ENCODE measurements around the gene ABHD3. TPM values are rescaled to one million over a fixed set of nuclear protein-coding genes. Genes with fewer than 3 reads are reported as not detected.
"Not testable (repeated sequence)": the region's sequence is repeated elsewhere in the genome, so short reads cannot be mapped to it uniquely, and the experiment has no call there.

The ABHD3 gene
- polyA plus RNA-seq, 6 donors from 2014 or later = 15.2 to 24.3 (median 19.3) TPM

- Mint-ChIP-seq H3K36me3 (peaks cover 8 to 16% of the 10 kb centered on the region in 2 donors), H3K4me3 (peak overlapping the region in 1 of 8 donors; percentile 31), H3K4me1 (peaks cover 6 to 14% (median 11%) of the 10 kb centered on the region in 3 donors)
- DNase-seq; H3K27ac Mint-ChIP-seq; H3K27me3 Mint-ChIP-seq; H3K9me3 Mint-ChIP-seq; ATAC-seq (ENCODE audit: low read depth in 2 of 2): not testable (repeated sequence)
Observed at GRCh38 chr18:21736926-21737325, 32.4 kb upstream of the ABHD3 start.

GRCh38 chr18:21735452-21736015 lies 31.0 kb upstream of the ABHD3 start:
- H3K36me3 Mint-ChIP-seq = peaks cover 8 to 16% of the 10 kb centered on the region in 2 donors
- DNase-seq = no peak
- H3K27ac Mint-ChIP-seq = no peak overlapping the region
- peaks cover 6 to 8% (median 7%) of the 10 kb centered on the region in 3 donors for H3K4me1 Mint-ChIP-seq
- peaks cover 2 to 10% (median 7%) of the 10 kb centered on the region in 7 donors for H3K9me3 Mint-ChIP-seq
- H3K4me3 Mint-ChIP-seq = no peak overlapping the region
- ATAC-seq (ENCODE audit: low read depth in 2 of 2) = no peak
- peaks cover 0 to 8% (median 0%) of the 10 kb centered on the region in 3 donors for H3K27me3 Mint-ChIP-seq

GRCh38 chr18:21733011-21733410 lies 28.4 kb upstream of the ABHD3 start:
- ATAC-seq (ENCODE audit: low read depth in 2 of 2) (no peak), DNase-seq (no peak)
- Mint-ChIP-seq H3K27ac (no peak overlapping the region), H3K36me3 (peaks cover 8 to 16% of the 10 kb centered on the region in 2 donors), H3K27me3 (peaks cover 0 to 8% (median 0%) of the 10 kb centered on the region in 3 donors), H3K4me3 (no peak overlapping the region), H3K4me1 (no peaks in the 10 kb centered on the region), H3K9me3 (peaks cover 2 to 10% (median 7%) of the 10 kb centered on the region in 7 donors)

- Mint-ChIP-seq H3K27ac (no peak overlapping the region), H3K9me3 (no peaks in the 10 kb centered on the region), H3K4me1 (no peaks in the 10 kb centered on the region), H3K27me3 (no peaks in the 10 kb centered on the region), H3K4me3 (no peak overlapping the region), H3K36me3 (no peaks in the 10 kb centered on the region)
- no peak for DNase-seq
- no peak for ATAC-seq (ENCODE audit: low read depth in 2 of 2)
Observed at GRCh38 chr18:21727702-21728101, 23.1 kb upstream of the ABHD3 start.

GRCh38 chr18:21725201-21725600 lies 20.6 kb upstream of the ABHD3 start:
- no peak overlapping the region for H3K4me3 Mint-ChIP-seq
- ATAC-seq (ENCODE audit: low read depth in 2 of 2) = no peak
- no peaks in the 10 kb centered on the region for H3K9me3 Mint-ChIP-seq
- no peaks in the 10 kb centered on the region for H3K27me3 Mint-ChIP-seq
- no peaks in the 10 kb centered on the region for H3K4me1 Mint-ChIP-seq
- no peak for DNase-seq
- no peak overlapping the region for H3K27ac Mint-ChIP-seq
- no peaks in the 10 kb centered on the region for H3K36me3 Mint-ChIP-seq

- Mint-ChIP-seq H3K9me3 (no peaks in the 10 kb centered on the region), H3K4me1 (no peaks in the 10 kb centered on the region), H3K27ac (no peak overlapping the region), H3K27me3 (no peaks in the 10 kb centered on the region), H3K4me3 (no peak overlapping the region), H3K36me3 (no peaks in the 10 kb centered on the region)
- no peak for ATAC-seq (ENCODE audit: low read depth in 2 of 2)
- DNase-seq = no peak
Observed at GRCh38 chr18:21722687-21723086, 18.1 kb upstream of the ABHD3 start.

GRCh38 chr18:21714474-21714873 lies 9.9 kb upstream of the ABHD3 start:
- Mint-ChIP-seq H3K27me3 (no peaks in the 10 kb centered on the region), H3K9me3 (peaks cover 0 to 12% (median 4%) of the 10 kb centered on the region in 7 donors), H3K4me3 (no peak overlapping the region), H3K27ac (peak overlapping the region in 1 of 6 donors; percentile 13), H3K36me3 (no peaks in the 10 kb centered on the region), H3K4me1 (peaks cover 0 to under 1% (median 0%) of the 10 kb centered on the region in 3 donors)
- ATAC-seq (ENCODE audit: low read depth in 2 of 2) = no peak
- no peak for DNase-seq

GRCh38 chr18:21707130-21707529 lies 2.6 kb upstream of the ABHD3 start:
- peaks cover 18 to 29% (median 23%) of the 10 kb centered on the region in 3 donors for H3K4me1 Mint-ChIP-seq
- not testable (repeated sequence) for DNase-seq; H3K36me3 Mint-ChIP-seq; H3K9me3 Mint-ChIP-seq; H3K27me3 Mint-ChIP-seq; ATAC-seq (ENCODE audit: low read depth in 2 of 2); H3K27ac Mint-ChIP-seq
- peak overlapping the region in 3 of 8 donors; percentile 0 to 48 (median 12) for H3K4me3 Mint-ChIP-seq

GRCh38 chr18:21706386-21706865 lies 1.9 kb upstream of the ABHD3 start:
- Mint-ChIP-seq H3K4me3 (peak overlapping the region in 1 of 8 donors; percentile 48), H3K9me3 (no peaks in the 10 kb centered on the region), H3K4me1 (peaks cover 18 to 29% (median 23%) of the 10 kb centered on the region in 3 donors), H3K36me3 (no peaks in the 10 kb centered on the region), H3K27me3 (no peaks in the 10 kb centered on the region), H3K27ac (no peak overlapping the region)
- no peak for DNase-seq
- ATAC-seq (ENCODE audit: low read depth in 2 of 2) = no peak

GRCh38 chr18:21703241-21703820 lies 1.2 kb downstream of the ABHD3 start:
- DNase-seq = no peak
- ATAC-seq (ENCODE audit: low read depth in 2 of 2) = peak; percentile 2 to 3
- peak overlapping the region; percentile 93 to 98 (median 96) for H3K27ac Mint-ChIP-seq
- no peaks in the 10 kb centered on the region for H3K27me3 Mint-ChIP-seq
- no peaks in the 10 kb centered on the region for H3K9me3 Mint-ChIP-seq
- no peaks in the 10 kb centered on the region for H3K36me3 Mint-ChIP-seq
- peak overlapping the region; percentile 94 to 99 (median 96) for H3K4me3 Mint-ChIP-seq
- H3K4me1 Mint-ChIP-seq = peaks cover 20 to 31% (median 23%) of the 10 kb centered on the region in 3 donors

- H3K4me3 Mint-ChIP-seq = peak overlapping the region in 7 of 8 donors; percentile 47 to 99 (median 96)
- no peak for DNase-seq
- ATAC-seq (ENCODE audit: low read depth in 2 of 2) = no peak
- peaks cover 0 to 5% of the 10 kb centered on the region in 2 donors for H3K36me3 Mint-ChIP-seq
- H3K27ac Mint-ChIP-seq = peak overlapping the region in 2 of 6 donors; percentile 47 to 95
- H3K9me3 Mint-ChIP-seq = no peaks in the 10 kb centered on the region
- H3K4me1 Mint-ChIP-seq = peaks cover 23 to 31% (median 23%) of the 10 kb centered on the region in 3 donors
- H3K27me3 Mint-ChIP-seq = no peaks in the 10 kb centered on the region
Observed at GRCh38 chr18:21702602-21703001, 2.0 kb downstream of the ABHD3 start.

- H3K27me3 Mint-ChIP-seq = no peaks in the 10 kb centered on the region
- H3K36me3 Mint-ChIP-seq = peaks cover 0 to 7% of the 10 kb centered on the region in 2 donors
- H3K4me1 Mint-ChIP-seq = peaks cover 23 to 31% (median 23%) of the 10 kb centered on the region in 3 donors
- DNase-seq (no peak), ATAC-seq (ENCODE audit: low read depth in 2 of 2) (no peak)
- H3K27ac Mint-ChIP-seq = no peak overlapping the region
- peak overlapping the region in 2 of 8 donors; percentile 16 to 96 for H3K4me3 Mint-ChIP-seq
- H3K9me3 Mint-ChIP-seq = no peaks in the 10 kb centered on the region
Observed at GRCh38 chr18:21701621-21702020, 3.0 kb downstream of the ABHD3 start.

- DNase-seq = no peak
Observed at GRCh38 chr18:21700528-21701075, 4.0 kb downstream of the ABHD3 start.

GRCh38 chr18:21693322-21693721 lies 11.3 kb downstream of the ABHD3 start:
- Mint-ChIP-seq H3K9me3 (peaks cover 0 to 14% (median 8%) of the 10 kb centered on the region in 7 donors), H3K27me3 (no peaks in the 10 kb centered on the region), H3K27ac (no peak overlapping the region), H3K4me3 (no peak overlapping the region), H3K36me3 (peaks cover 29 to 38% of the 10 kb centered on the region in 2 donors), H3K4me1 (peaks cover 0 to 13% (median 6%) of the 10 kb centered on the region in 3 donors)
- ATAC-seq (ENCODE audit: low read depth in 2 of 2) = no peak
- no peak for DNase-seq

More at GRCh38 chr18:21700528-21701075, 4.0 kb downstream of the ABHD3 start:
- ATAC-seq (ENCODE audit: low read depth in 2 of 2) = no peak
- Mint-ChIP-seq H3K4me1 (peaks cover 23 to 27% (median 23%) of the 10 kb centered on the region in 3 donors), H3K9me3 (no peaks in the 10 kb centered on the region), H3K4me3 (peak overlapping the region in 2 of 8 donors; percentile 44 to 96), H3K27me3 (no peaks in the 10 kb centered on the region), H3K36me3 (peaks cover 3 to 10% of the 10 kb centered on the region in 2 donors), H3K27ac (no peak overlapping the region)
